T-helper 9 cell (primary cell): Measurements from ENCODE around the gene BOLL.
"Not testable (repeated sequence)": the region's sequence is repeated elsewhere in the genome, so short reads cannot be mapped to it uniquely, and the experiment has no call there.

Source experiments
- DNase-seq: peaks from one replicate; pipeline ENCODE4 v3.0.0-alpha.2; 2020

Gene BOLL

DNA sequence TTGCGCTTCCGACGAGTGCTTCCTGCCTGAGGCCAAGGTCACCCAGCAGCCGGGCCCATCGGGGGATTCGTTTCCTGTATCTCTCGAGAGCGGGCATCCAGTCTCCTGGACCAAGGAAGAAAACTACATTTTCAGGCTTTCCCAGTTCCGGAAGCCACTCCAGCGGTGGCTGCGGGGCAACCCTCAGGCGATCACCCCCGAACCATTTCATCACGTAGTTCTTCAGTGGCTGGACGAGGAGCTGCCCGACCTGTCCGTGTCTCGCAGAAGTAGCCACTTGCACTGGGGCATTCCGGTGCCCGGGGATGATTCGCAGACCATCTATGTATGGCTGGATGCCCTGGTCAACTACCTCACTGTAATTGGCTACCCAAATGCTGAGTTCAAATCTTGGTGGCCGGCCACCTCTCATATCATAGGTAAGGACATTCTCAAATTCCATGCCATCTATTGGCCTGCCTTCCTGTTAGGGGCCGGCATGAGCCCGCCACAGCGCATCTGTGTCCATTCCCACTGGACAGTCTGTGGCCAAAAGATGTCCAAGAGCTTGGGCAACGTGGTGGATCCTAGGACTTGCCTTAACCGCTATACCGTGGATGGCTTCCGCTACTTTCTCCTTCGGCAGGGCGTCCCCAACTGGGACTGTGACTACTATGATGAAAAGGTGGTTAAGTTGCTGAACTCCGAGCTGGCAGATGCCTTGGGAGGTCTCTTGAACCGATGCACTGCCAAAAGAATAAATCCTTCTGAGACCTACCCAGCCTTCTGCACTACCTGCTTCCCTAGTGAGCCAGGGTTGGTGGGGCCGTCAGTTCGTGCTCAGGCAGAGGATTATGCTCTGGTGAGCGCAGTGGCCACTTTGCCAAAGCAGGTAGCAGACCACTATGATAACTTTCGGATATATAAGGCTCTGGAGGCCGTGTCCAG, 78.9 kb downstream of the BOLL start:
- DNase-seq: peak; percentile 16

- peak; percentile 92 for DNase-seq
Observed at GRCh38 chr2:197705121-197705911, 79.8 kb downstream of the BOLL start, which contains the start of gene MARS2. MARS2 (plus strand) TSS chr2:197705369; CDS start chr2:197705406, 37 bp downstream.

DNA sequence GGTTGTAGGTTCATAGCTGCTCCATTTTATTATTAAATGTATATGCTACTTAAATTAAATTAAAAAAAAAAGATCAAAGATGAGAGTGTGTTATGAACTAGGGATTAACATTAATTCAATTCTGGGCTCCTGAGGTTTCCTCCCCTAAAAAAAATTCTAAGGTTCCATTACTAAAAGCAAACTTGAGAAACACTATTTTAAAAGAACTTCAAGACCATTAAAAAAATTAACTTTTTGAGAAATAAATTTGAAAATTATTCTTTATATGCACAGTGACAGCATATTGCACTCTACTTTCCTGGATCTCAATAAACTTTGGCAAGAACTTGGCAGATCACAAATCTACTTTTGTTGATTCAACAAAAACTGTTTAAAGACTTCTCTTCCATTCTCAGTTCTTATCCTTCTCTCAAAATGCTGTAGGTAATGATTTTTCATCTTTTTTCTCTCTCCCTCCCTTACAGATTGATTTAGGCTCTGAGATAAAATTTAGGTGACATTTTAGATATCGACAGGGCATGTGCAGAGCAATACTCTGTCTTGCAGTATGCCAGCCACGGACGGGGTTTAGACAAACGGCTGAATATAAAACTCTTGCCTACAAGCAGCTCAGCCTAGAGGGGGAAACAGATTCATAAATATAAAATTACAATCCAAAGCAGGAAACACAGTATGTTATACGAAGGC, 80.5 kb downstream of the BOLL start:
- DNase-seq: no peak

GRCh38 chr2:197700960-197701359, 84.2 kb downstream of the BOLL start:
- no peak for DNase-seq

DNA sequence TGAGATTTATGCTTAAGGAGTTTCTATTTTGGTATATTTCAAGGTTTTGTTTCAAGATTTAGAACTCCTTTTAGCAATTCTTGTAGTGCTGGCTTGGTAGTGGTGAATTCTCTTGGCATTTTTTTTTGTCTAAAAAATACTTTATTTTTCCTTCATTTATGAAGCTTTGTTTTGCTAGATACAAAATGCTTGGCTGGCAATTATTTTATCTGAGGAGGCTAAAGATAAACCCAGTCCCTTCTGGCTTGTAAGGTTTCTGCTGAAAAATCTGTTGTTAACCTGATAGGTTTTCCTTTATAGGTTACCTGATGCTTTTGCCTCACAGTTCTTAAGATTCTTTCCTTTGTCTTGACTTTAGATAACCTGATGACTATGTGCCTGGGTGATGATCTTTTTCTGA, 85.4 kb downstream of the BOLL start:
- DNase-seq: not testable (repeated sequence)

- DNase-seq: not testable (repeated sequence)
Observed at GRCh38 chr2:197696571-197696970, 88.5 kb downstream of the BOLL start.

DNA sequence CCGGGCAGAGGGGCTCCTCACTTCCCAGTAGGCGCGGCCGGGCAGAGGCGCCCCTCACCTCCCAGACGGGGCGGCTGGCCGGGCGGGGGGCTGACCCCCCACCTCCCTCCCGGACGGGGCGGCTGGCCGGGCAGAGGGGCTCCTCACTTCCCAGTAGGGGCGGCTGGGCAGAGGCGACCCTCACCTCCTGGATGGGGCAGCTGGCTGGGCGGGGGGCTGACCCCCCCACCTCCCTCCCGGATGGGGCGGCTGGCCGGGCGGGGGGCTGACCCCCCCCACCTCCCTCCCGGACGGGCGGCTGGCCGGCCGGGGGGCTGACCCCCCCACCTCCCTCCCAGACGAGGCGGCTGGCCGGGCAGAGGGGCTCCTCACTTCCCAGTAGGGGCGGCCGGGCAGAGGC, 89.1 kb downstream of the BOLL start:
- not testable (repeated sequence) for DNase-seq

DNA sequence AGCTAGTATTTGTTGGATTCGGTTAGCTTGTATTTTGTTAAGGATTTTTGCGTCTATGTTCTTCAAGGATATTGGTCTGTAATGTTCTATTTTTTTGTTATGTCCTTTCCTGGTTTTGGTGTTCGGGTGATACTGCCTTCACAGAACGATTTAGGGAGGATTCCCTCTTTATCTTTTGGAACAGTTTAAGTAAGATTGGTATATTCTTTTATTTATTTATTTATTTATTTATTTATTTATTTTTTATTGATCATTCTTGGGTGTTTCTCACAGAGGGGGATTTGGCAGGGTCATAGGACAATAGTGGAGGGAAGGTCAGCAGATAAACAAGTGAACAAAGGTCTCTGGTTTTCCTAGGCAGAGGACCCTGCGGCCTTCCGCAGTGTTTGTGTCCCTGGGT, 89.9 kb downstream of the BOLL start:
- not testable (repeated sequence) for DNase-seq

DNA sequence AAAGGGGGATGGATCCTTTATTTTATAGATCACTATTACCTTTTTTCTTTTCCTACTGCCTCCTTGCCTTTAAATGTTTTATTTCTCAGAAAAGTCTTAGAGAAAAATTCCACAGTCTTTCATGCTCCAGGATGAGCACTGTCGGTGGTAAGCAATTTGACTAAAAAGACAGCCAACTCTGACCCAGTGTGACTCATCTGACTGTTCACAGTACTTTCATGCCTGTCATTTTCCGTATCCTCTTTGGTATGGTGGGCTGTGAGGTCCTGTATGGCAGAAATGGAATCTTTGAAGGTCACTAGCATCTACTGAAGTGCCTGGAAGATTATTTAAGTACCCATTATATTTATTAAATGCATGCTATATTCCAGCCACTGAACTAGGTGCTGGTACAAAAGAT, 107.6 kb downstream of the BOLL start:
- no peak for DNase-seq

- no peak for DNase-seq
Observed at GRCh38 chr2:197677056-197677455, 108.1 kb downstream of the BOLL start.
